OCI-LY1 (cell line): Measurements from ENCODE around the gene PIKFYVE.

Source experiments
- H2AFZ ChIP-seq: fragments of 200-600 bp; sonication (generic), shearing (Covaris generic); 2 replicates; pipeline ENCODE4 v1.6.0; 2014; ENCODE audit warnings: antibody characterized with exemption, mild to moderate bottlenecking, low read length
- H3F3A ChIP-seq: fragments of 200-600 bp; sonication (generic), shearing (Covaris generic); 2 replicates; pipeline ENCODE4 v1.6.0; 2014; ENCODE audit warnings: mild to moderate bottlenecking, antibody characterized with exemption, low read length, moderate library complexity; ENCODE audit not compliant: insufficient read depth
- H3K27ac ChIP-seq: fragments of 200-600 bp; sonication (generic); 2 replicates; pipeline ENCODE4 v1.5.1; 2014; ENCODE audit warnings: low read length, mixed run types, mild to moderate bottlenecking, low read depth; ENCODE audit not compliant: poor library complexity, severe bottlenecking
- H3K27me3 ChIP-seq: fragments of 200-600 bp; sonication (generic); 2 replicates; pipeline ENCODE4 v1.6.0; 2014; ENCODE audit warnings: antibody characterized with exemption, mild to moderate bottlenecking, low read length, moderate library complexity; ENCODE audit not compliant: insufficient read depth
- H3K36me3 ChIP-seq: fragments of 200-600 bp; sonication (generic); 2 replicates; pipeline ENCODE4 v1.6.1; 2014; ENCODE audit warnings: mild to moderate bottlenecking, antibody characterized with exemption, low read length, moderate library complexity, mixed read lengths; ENCODE audit not compliant: insufficient read depth
- H3K4me1 ChIP-seq: fragments of 200-600 bp; sonication (generic); 2 replicates; pipeline ENCODE4 v1.5.1; 2014; ENCODE audit warnings: mild to moderate bottlenecking, low read length, moderate library complexity; ENCODE audit not compliant: insufficient read depth, severe bottlenecking
- H3K4me2 ChIP-seq: fragments of 200-600 bp; sonication (generic), shearing (Covaris generic); 2 replicates; pipeline ENCODE4 v1.6.1; 2014; ENCODE audit warnings: low read length
- H3K4me3 ChIP-seq: fragments of 200-600 bp; sonication (generic); 2 replicates; pipeline ENCODE4 v1.5.1; 2014; ENCODE audit warnings: low read length, low read depth, mild to moderate bottlenecking, mixed read lengths; ENCODE audit not compliant: poor library complexity, severe bottlenecking
- H3K79me2 ChIP-seq: fragments of 200-600 bp; shearing (Covaris generic); 2 replicates; pipeline ENCODE4 v1.6.1; 2016; ENCODE audit warnings: mixed run types, low read length, mixed read lengths; ENCODE audit not compliant: insufficient read depth
- H3K9ac ChIP-seq: fragments of 200-600 bp; sonication (generic), shearing (Covaris generic); 2 replicates; pipeline ENCODE4 v1.6.1; 2014; ENCODE audit warnings: mild to moderate bottlenecking, low read length, mixed read lengths
- H3K9me2 ChIP-seq: fragments of 200-600 bp; sonication (generic), shearing (Covaris generic); 2 replicates; pipeline ENCODE4 v1.6.1; 2014; ENCODE audit warnings: low read depth, mild to moderate bottlenecking, low read length, mixed read lengths
- H3K9me3 ChIP-seq: fragments of 200-600 bp; shearing (Covaris generic); 2 replicates; pipeline ENCODE4 v1.6.1; 2014; ENCODE audit warnings: low read length, mixed read lengths
- H4K20me1 ChIP-seq: fragments of 200-600 bp; sonication (generic), shearing (Covaris generic); 2 replicates; pipeline ENCODE4 v1.6.0; 2016; ENCODE audit warnings: mild to moderate bottlenecking, low read length; ENCODE audit not compliant: insufficient read depth
- EZH2 ChIP-seq: fragments of 200-600 bp; sonication (generic), shearing (Covaris generic); IDR thresholded peaks from 2 replicates; pipeline ENCODE4 v1.8.0; 2017; ENCODE audit warnings: borderline replicate concordance, mixed run types, mild to moderate bottlenecking, antibody characterized with exemption, low read length, moderate library complexity, mixed read lengths
- TF ChIP-seq, protein P1 (sequence below): fragments of 200-600 bp; sonication (generic), shearing (Covaris generic); IDR thresholded peaks from 2 replicates; pipeline ENCODE4 v1.5.1; 2017; ENCODE audit warnings: mild to moderate bottlenecking, antibody characterized with exemption, low read length, moderate library complexity, mixed read lengths

The PIKFYVE gene

DNA sequence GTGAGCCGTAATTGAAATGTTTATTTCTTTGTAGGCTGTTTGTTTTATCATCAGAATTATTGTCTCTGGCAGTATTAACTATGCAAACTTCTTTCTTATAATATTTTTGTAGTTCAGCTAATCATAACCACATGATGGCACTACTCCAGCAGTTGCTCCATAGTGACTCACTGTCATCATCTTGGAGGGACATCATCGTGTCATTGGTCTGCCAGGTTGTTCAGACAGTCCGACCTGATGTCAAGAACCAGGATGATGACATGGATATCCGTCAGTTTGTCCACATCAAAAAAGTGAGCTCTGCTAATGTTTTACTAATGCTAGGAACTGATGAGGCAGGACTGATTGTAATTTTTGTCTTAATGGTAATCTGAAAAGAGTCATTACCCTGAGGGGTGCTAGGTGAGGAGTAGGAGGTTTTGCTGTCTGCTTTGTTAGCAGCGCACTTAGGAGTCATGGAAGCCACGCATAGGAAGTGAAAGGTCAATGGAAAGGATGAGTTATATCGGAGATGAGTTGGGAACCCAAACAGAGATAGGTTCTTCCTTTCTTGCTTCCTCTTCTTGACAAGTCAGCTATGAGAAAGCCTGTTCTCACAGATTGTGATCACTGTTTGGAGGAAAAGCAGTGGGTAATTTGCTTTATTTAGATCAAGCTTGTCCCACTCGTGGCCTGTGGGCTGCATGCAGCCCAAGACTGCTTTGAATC is 49.2 kb downstream of the PIKFYVE start:
- no peak overlapping the region for H3K4me2 ChIP-seq
- H3K27ac ChIP-seq = no peak overlapping the region
- H3K9ac ChIP-seq = no peak overlapping the region

DNA sequence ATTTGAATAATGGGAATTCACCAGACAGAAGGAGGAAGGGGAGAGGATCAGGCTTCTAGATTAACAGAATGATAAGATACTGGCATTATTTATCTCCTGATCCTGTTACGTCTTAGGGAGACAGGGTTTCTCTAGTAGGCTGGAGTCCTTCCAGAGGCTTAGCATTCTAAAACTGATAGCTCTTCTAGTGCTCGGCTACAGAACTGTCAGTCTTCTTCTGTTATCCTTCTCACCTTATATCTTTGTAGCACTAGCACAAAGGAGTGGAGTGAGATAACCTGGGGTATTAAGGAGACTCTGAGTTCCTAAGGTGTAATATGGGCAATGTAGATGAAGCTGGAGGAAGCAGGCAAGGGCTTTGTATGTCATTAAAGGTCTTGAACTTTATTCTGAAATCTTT is 52.1 kb downstream of the PIKFYVE start:
- Histone ChIP-seq H3K4me2 (no peak overlapping the region), H4K20me1 (no peaks in the 10 kb centered on the region), H3K79me2 (no peaks in the 10 kb centered on the region), H3K27ac (no peak overlapping the region), H3K4me1 (peaks cover 24% of the 10 kb centered on the region), H3F3A (no peaks in the 10 kb centered on the region), H3K9ac (no peak overlapping the region), H3K9me2 (no peaks in the 10 kb centered on the region), H3K36me3 (peaks cover 59% of the 10 kb centered on the region), H3K4me3 (no peak overlapping the region), H3K9me3 (0 out of 2 replicates have a peak, but pooled peaks cover 3% of the 10 kb centered on the region), H2AFZ (no peak overlapping the region), H3K27me3 (no peaks in the 10 kb centered on the region)
- TF ChIP-seq, protein P1, sequence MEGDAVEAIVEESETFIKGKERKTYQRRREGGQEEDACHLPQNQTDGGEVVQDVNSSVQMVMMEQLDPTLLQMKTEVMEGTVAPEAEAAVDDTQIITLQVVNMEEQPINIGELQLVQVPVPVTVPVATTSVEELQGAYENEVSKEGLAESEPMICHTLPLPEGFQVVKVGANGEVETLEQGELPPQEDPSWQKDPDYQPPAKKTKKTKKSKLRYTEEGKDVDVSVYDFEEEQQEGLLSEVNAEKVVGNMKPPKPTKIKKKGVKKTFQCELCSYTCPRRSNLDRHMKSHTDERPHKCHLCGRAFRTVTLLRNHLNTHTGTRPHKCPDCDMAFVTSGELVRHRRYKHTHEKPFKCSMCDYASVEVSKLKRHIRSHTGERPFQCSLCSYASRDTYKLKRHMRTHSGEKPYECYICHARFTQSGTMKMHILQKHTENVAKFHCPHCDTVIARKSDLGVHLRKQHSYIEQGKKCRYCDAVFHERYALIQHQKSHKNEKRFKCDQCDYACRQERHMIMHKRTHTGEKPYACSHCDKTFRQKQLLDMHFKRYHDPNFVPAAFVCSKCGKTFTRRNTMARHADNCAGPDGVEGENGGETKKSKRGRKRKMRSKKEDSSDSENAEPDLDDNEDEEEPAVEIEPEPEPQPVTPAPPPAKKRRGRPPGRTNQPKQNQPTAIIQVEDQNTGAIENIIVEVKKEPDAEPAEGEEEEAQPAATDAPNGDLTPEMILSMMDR = no peak
- no peak for TF ChIP-seq EZH2

More for the DNA sequence above, 49.2 kb downstream of the PIKFYVE start:
- Histone ChIP-seq H3K79me2 (no peaks in the 10 kb centered on the region), H2AFZ (no peak overlapping the region), H3K4me1 (peaks cover 40% of the 10 kb centered on the region), H3K9me2 (no peaks in the 10 kb centered on the region), H3K27me3 (no peaks in the 10 kb centered on the region), H3F3A (no peaks in the 10 kb centered on the region), H4K20me1 (no peaks in the 10 kb centered on the region), H3K9me3 (0 out of 2 replicates have a peak, but pooled peaks cover 3% of the 10 kb centered on the region), H3K36me3 (peaks cover 50% of the 10 kb centered on the region), H3K4me3 (no peak overlapping the region)
- TF ChIP-seq, protein P1 = no peak
- no peak for TF ChIP-seq EZH2

GRCh38 chr2:208319391-208319790 is 53.3 kb downstream of the PIKFYVE start:
- Histone ChIP-seq H3K4me1 (peaks cover 24% of the 10 kb centered on the region), H3K27me3 (no peaks in the 10 kb centered on the region), H3F3A (no peaks in the 10 kb centered on the region), H3K4me2 (no peak overlapping the region), H3K4me3 (no peak overlapping the region), H3K9me3 (0 out of 2 replicates have a peak, but pooled peaks cover 3% of the 10 kb centered on the region), H2AFZ (no peak overlapping the region), H3K9ac (no peak overlapping the region), H3K36me3 (peaks cover 61% of the 10 kb centered on the region), H3K9me2 (no peaks in the 10 kb centered on the region), H4K20me1 (no peaks in the 10 kb centered on the region), H3K79me2 (no peaks in the 10 kb centered on the region), H3K27ac (peak overlapping the region; percentile 29)
- no peak for TF ChIP-seq EZH2
- TF ChIP-seq, protein P1 = no peak
